ENCODE measurements around the gene COL23A1.

COL23A1 gene

GRCh38 chr5:178590141-178590923 is at the start of gene COL23A1:
Gene COL23A1, minus strand, starts transcription at chr5:178590393.
- Mint-ChIP-seq H3K27ac (peak within 1 kb of the TSS; percentile 68), H3K36me3 (ENCODE audit: low read depth) (peaks cover 29% of the 10 kb centered on the region), H3K27me3 (ENCODE audit: low read depth, poor library complexity) (peaks cover 56% of the 10 kb centered on the region), H3K9me3 (peaks cover 22% of the 10 kb centered on the region), H3K4me3 (peak within 1 kb of the TSS; percentile 88), H3K4me1 (peaks cover 47% of the 10 kb centered on the region)
- DNase-seq = peak; percentile 84
- TF ChIP-seq CTCF (IDR thresholded peaks at IDR 0.05) = peak; percentile 77

- TF ChIP-seq CTCF (IDR thresholded peaks at IDR 0.05) = no peak
Observed at GRCh38 chr5:178637356-178638074, 47.3 kb upstream of the COL23A1 start.

GRCh38 chr5:178632285-178632684 is 42.1 kb upstream of the COL23A1 start:
- H3K9me3 Mint-ChIP-seq = peaks cover 12% of the 10 kb centered on the region
- DNase-seq = no peak
- H3K27ac Mint-ChIP-seq = no peak overlapping the region
- H3K36me3 Mint-ChIP-seq (ENCODE audit: low read depth) = no peaks in the 10 kb centered on the region
- H3K4me1 Mint-ChIP-seq = peaks cover 30% of the 10 kb centered on the region
- TF ChIP-seq CTCF (IDR thresholded peaks at IDR 0.05) = no peak
- peaks cover 6% of the 10 kb centered on the region for H3K27me3 Mint-ChIP-seq (ENCODE audit: low read depth, poor library complexity)
- H3K4me3 Mint-ChIP-seq = no peak overlapping the region

More at GRCh38 chr5:178637356-178638074, 47.3 kb upstream of the COL23A1 start:
- peaks cover 14% of the 10 kb centered on the region for H3K9me3 Mint-ChIP-seq
- no peak for DNase-seq
- no peak overlapping the region for H3K4me3 Mint-ChIP-seq
- H3K27ac Mint-ChIP-seq = no peak overlapping the region
- no peaks in the 10 kb centered on the region for H3K36me3 Mint-ChIP-seq (ENCODE audit: low read depth)
- H3K4me1 Mint-ChIP-seq = no peaks in the 10 kb centered on the region
- peaks cover 6% of the 10 kb centered on the region for H3K27me3 Mint-ChIP-seq (ENCODE audit: low read depth, poor library complexity)

GRCh38 chr5:178630951-178631350 is 40.8 kb upstream of the COL23A1 start:
- no peak for TF ChIP-seq CTCF (IDR thresholded peaks at IDR 0.05)
- peaks cover 30% of the 10 kb centered on the region for H3K4me1 Mint-ChIP-seq
- peaks cover 8% of the 10 kb centered on the region for H3K9me3 Mint-ChIP-seq
- no peaks in the 10 kb centered on the region for H3K36me3 Mint-ChIP-seq (ENCODE audit: low read depth)
- H3K27me3 Mint-ChIP-seq (ENCODE audit: low read depth, poor library complexity) = peaks cover 6% of the 10 kb centered on the region
- no peak overlapping the region for H3K4me3 Mint-ChIP-seq
- no peak for DNase-seq
- peak overlapping the region; percentile 68 for H3K27ac Mint-ChIP-seq

GRCh38 chr5:178630475-178630930 is 40.3 kb upstream of the COL23A1 start:
- Mint-ChIP-seq H3K27ac (peak overlapping the region; percentile 68), H3K27me3 (ENCODE audit: low read depth, poor library complexity) (peaks cover 6% of the 10 kb centered on the region), H3K9me3 (peaks cover 8% of the 10 kb centered on the region), H3K36me3 (ENCODE audit: low read depth) (no peaks in the 10 kb centered on the region), H3K4me3 (no peak overlapping the region), H3K4me1 (peaks cover 34% of the 10 kb centered on the region)
- no peak for TF ChIP-seq CTCF (IDR thresholded peaks at IDR 0.05)
- no peak for DNase-seq

All from nephron progenitor cell (in vitro differentiated cells).